Testis (tissue), 2 donors: ENCODE measurements around the gene PDK2.

Experiments
- CTCF ChIP-seq, 3 experiments: fragments of 450-650 bp in 2 of 3; fragments of 200-600 bp in 1 of 3; sonication (generic) in 1 of 3; IDR thresholded peaks; one replicate each; pipeline ENCODE4 v1.5.1; 2016 to 2019; ENCODE audit warnings: antibody characterized with exemption in 3 of 3, mild to moderate bottlenecking in 2 of 3, moderate library complexity in 1 of 3
- POLR2A ChIP-seq: fragments of 450-650 bp; IDR thresholded peaks from one replicate; pipeline ENCODE4 v1.6.1; 2017; ENCODE audit warnings: antibody characterized with exemption, mild to moderate bottlenecking, moderate library complexity

GRCh38 chr17:50118076-50118827 is 23.1 kb downstream of the PDK2 start:
- TF ChIP-seq CTCF (IDR thresholded peaks at IDR 0.05): no peak
- TF ChIP-seq POLR2A: no peak
